ENCODE measurements around the gene GABRA4.

Gene GABRA4

GRCh38 chr4:47000406-47000805 is 7.0 kb upstream of the GABRA4 start:
- DNase-seq (ENCODE audit: low read depth in 2 of 2), result no peak
- TF ChIP-seq, protein P1, sequence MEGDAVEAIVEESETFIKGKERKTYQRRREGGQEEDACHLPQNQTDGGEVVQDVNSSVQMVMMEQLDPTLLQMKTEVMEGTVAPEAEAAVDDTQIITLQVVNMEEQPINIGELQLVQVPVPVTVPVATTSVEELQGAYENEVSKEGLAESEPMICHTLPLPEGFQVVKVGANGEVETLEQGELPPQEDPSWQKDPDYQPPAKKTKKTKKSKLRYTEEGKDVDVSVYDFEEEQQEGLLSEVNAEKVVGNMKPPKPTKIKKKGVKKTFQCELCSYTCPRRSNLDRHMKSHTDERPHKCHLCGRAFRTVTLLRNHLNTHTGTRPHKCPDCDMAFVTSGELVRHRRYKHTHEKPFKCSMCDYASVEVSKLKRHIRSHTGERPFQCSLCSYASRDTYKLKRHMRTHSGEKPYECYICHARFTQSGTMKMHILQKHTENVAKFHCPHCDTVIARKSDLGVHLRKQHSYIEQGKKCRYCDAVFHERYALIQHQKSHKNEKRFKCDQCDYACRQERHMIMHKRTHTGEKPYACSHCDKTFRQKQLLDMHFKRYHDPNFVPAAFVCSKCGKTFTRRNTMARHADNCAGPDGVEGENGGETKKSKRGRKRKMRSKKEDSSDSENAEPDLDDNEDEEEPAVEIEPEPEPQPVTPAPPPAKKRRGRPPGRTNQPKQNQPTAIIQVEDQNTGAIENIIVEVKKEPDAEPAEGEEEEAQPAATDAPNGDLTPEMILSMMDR (IDR thresholded peaks at IDR 0.05; ENCODE audit: low read depth, low read length), result no peak
- no peak overlapping the region for H3K4me3 ChIP-seq (replicated peaks in 1 of 2; ENCODE audit: low read depth in 2 of 2, low read length in 2 of 2)

DNA sequence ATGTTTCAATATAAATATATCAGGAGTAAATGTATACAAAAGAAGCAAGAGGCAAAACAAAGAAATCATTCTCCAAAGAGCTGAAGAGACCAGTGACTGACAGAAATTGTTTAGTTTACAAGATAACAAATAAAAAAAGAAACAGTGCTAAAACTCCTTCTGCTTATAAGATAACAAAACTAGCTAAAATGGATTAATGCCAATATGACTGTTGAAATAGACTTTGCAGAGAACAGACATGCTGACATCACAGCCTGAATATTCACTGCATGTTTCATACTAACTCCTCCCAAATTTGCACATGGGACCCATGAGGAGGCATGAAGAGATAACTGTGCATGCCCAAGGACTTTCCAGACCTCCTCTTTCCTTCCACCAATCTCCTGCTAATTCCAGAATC is 6.2 kb upstream of the GABRA4 start:
- TF ChIP-seq, protein P1 (IDR thresholded peaks at IDR 0.05; ENCODE audit: low read depth, low read length), result no peak
- DNase-seq (ENCODE audit: low read depth in 2 of 2), result peak; percentile 16 to 55
- H3K4me3 ChIP-seq (replicated peaks in 1 of 2; ENCODE audit: low read depth in 2 of 2, low read length in 2 of 2), result no peak overlapping the region

- H3K4me3 ChIP-seq (replicated peaks in 1 of 2; ENCODE audit: low read depth in 2 of 2, low read length in 2 of 2), result peak overlapping the region in 1 of 2 donors; percentile 13
- no peak for DNase-seq (ENCODE audit: low read depth in 2 of 2)
- TF ChIP-seq, protein P1 (IDR thresholded peaks at IDR 0.05; ENCODE audit: low read depth, low read length), result no peak
Observed at GRCh38 chr4:46994007-46994405, 625 bp upstream of the GABRA4 start.

DNA sequence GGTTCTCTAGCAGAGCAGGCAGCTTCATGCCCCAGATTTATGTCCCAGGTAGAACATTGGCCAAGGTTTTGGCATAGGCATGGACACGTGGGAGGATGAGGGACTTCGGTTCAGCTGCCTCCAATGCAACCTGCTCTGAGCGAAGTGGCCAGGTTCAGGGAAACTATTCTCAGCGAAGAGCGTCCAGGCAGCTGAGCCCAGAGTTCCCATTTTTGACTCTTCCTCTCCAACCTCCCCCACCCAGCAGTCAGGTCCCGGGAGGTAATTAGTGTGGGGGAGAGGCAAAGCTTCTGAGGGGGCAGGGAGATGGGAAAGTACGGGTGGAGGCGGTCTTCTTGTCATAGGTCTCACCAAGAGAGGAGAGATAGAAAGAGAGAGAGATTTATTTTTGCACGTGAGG is 1.0 kb downstream of the GABRA4 start:
- no peak for DNase-seq (ENCODE audit: low read depth in 2 of 2)
- H3K4me3 ChIP-seq (replicated peaks in 1 of 2; ENCODE audit: low read depth in 2 of 2, low read length in 2 of 2), result no peak overlapping the region
- TF ChIP-seq, protein P1 (IDR thresholded peaks at IDR 0.05; ENCODE audit: low read depth, low read length), result no peak

GRCh38 chr4:46986922-46987638 is 6.3 kb downstream of the GABRA4 start:
- TF ChIP-seq, protein P1 (IDR thresholded peaks at IDR 0.05; ENCODE audit: low read depth, low read length), result no peak
- H3K4me3 ChIP-seq (replicated peaks in 1 of 2; ENCODE audit: low read depth in 2 of 2, low read length in 2 of 2), result no peak overlapping the region
- no peak for DNase-seq (ENCODE audit: low read depth in 2 of 2)

GRCh38 chr4:46984781-46985180 is 8.6 kb downstream of the GABRA4 start:
- DNase-seq (ENCODE audit: low read depth in 2 of 2), result no peak
- TF ChIP-seq, protein P1 (IDR thresholded peaks at IDR 0.05; ENCODE audit: low read depth, low read length), result no peak
- no peak overlapping the region for H3K4me3 ChIP-seq (replicated peaks in 1 of 2; ENCODE audit: low read depth in 2 of 2, low read length in 2 of 2)

GRCh38 chr4:46980851-46981250 is 12.5 kb downstream of the GABRA4 start:
- TF ChIP-seq, protein P1 (IDR thresholded peaks at IDR 0.05; ENCODE audit: low read depth, low read length), result no peak
- no peak overlapping the region for H3K4me3 ChIP-seq (replicated peaks in 1 of 2; ENCODE audit: low read depth in 2 of 2, low read length in 2 of 2)
- no peak for DNase-seq (ENCODE audit: low read depth in 2 of 2)
